Measurements from ENCODE around the gene SMOC1. TPM values are rescaled to one million over a fixed set of nuclear protein-coding genes. Genes with fewer than 3 reads are reported as not detected.

Gene SMOC1
- total and polyA plus RNA-seq, 9 of the 15 experiments (the other 6 are each of a cell fraction or from before 2014, with no cell fraction given) = 0.04 TPM; not detected in 8

GRCh38 chr14:69887740-69888657 lies 8.8 kb downstream of the SMOC1 start (continued):
- no peak for TF ChIP-seq ZNF583 (CRISPR knock-in tag; IDR thresholded peaks at IDR 0.05)
- no peak for TF ChIP-seq NFIC (IDR thresholded peaks at IDR 0.05)
- TF ChIP-seq ZNF511 (CRISPR knock-in tag; IDR thresholded peaks at IDR 0.05) = no peak
- TF ChIP-seq OTX1 (CRISPR knock-in tag; IDR thresholded peaks at IDR 0.05) = no peak
- no peak for TF ChIP-seq ETV6 (IDR thresholded peaks at IDR 0.05; ENCODE audit: borderline replicate concordance in 1 of 2, low read depth in 2 of 2, low read length in 1 of 2)
- TF ChIP-seq ETV6 (CRISPR knock-in tag; IDR thresholded peaks at IDR 0.05; ENCODE audit: borderline replicate concordance) = no peak
- TF ChIP-seq CREM (IDR thresholded peaks at IDR 0.05; ENCODE audit: low read depth) = no peak
- no peak for TF ChIP-seq STAT5A (IDR thresholded peaks at IDR 0.05; ENCODE audit: borderline replicate concordance, low read length)
- no peak for TF ChIP-seq RBM17 (IDR thresholded peaks at IDR 0.05; ENCODE audit: borderline replicate concordance, low read depth, low read length)
- no peak for TF ChIP-seq ETS2 (tag; IDR thresholded peaks at IDR 0.05; ENCODE audit: borderline replicate concordance, poor library complexity, severe bottlenecking)
- TF ChIP-seq PATZ1 (CRISPR knock-in tag; IDR thresholded peaks at IDR 0.05; ENCODE audit: borderline replicate concordance) = no peak
